ENCODE measurements around the gene SYCP3.

- TF ChIP-seq POLR2A (IDR thresholded peaks at IDR 0.05) (no peak), EP300 (IDR thresholded peaks at IDR 0.05) (no peak)
- TF ChIP-seq, protein P1, sequence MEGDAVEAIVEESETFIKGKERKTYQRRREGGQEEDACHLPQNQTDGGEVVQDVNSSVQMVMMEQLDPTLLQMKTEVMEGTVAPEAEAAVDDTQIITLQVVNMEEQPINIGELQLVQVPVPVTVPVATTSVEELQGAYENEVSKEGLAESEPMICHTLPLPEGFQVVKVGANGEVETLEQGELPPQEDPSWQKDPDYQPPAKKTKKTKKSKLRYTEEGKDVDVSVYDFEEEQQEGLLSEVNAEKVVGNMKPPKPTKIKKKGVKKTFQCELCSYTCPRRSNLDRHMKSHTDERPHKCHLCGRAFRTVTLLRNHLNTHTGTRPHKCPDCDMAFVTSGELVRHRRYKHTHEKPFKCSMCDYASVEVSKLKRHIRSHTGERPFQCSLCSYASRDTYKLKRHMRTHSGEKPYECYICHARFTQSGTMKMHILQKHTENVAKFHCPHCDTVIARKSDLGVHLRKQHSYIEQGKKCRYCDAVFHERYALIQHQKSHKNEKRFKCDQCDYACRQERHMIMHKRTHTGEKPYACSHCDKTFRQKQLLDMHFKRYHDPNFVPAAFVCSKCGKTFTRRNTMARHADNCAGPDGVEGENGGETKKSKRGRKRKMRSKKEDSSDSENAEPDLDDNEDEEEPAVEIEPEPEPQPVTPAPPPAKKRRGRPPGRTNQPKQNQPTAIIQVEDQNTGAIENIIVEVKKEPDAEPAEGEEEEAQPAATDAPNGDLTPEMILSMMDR (IDR thresholded peaks at IDR 0.05) = no peak
Observed at GRCh38 chr12:101732318-101732717, 6.9 kb downstream of the SYCP3 start.

Data from tibial nerve (tissue), 4 donors.